NT2/D1 (cell line): ENCODE data around the gene IL15.

Experiments used
- SUZ12 ChIP-seq: IDR thresholded peaks from 2 replicates; pipeline ENCODE4 v1.6.1; 2011; ENCODE audit not compliant: insufficient read length, insufficient read depth; ENCODE audit errors: extremely low read depth
- ZNF274 ChIP-seq: IDR thresholded peaks from 2 replicates; pipeline ENCODE4 v1.6.1; 2011; ENCODE audit warnings: mild to moderate bottlenecking, low read depth, low read length

GRCh38 chr4:141656031-141656430 lies 19.6 kb downstream of the IL15 start:
- TF ChIP-seq SUZ12 (no peak), ZNF274 (no peak)
